T-helper 22 cell (primary cell): ENCODE results near the gene ACER2.
"Not testable (repeated sequence)": the region's sequence is repeated elsewhere in the genome, so short reads cannot be mapped to it uniquely, and the experiment has no call there.

Experiments used
- DNase-seq: peaks from one replicate; pipeline ENCODE4 v3.0.0-alpha.2; 2020; ENCODE audit warnings: low read depth

The ACER2 gene

DNA sequence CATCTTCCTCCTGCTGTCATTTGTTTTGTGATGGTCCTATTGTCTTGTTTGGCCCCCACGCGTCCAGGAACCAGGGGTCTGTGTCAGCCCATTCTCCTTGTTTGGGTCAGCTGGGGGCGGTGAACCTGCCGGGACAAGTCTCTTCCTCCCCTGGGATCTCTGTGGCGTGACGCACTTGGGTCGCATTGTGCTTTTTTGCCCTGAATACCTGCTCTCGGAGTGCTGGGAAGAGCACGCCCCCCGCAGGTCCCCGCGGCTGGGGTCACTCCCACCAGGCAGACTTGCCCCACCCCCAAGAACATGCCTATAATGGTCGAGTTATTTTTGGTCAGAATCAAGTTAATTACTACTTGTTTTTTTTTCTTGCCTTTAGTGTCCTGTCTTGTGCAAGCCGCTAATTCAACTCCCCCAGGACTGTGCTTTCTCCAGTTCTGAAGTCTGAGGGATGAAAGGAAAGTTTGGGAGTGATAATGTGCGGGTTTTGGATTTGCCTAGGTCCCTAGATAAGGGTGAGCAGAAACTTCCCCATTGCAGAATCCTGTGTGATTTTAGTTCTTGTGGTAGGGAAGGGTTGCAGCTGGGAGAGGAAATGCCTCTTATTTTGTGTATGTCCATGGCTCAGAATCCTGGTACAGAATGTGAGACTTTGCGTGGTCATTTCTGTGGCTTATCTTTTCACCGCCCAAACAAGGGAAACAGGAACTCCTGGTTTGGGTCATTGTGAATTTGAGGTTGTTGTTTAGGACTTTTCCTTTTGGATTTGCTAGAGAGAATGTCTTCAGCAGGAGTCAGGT lies 789 bp downstream of the ACER2 start:
- DNase-seq: no peak

DNA sequence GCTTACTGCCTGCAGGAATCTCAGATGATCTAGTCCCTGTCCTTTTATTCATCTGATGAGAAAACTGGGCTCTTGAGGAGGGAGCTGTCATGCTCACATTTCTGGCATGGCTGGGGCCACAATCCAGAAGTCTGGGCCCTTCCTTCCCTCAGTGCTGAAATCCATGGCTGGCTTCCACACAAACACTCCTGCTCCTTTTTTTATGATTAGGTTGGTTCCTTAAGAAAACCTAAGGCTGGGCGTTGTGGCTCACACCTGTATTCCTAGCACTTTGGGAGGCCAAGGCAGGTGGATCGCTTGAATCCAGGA lies 1.3 kb downstream of the ACER2 start:
- no peak for DNase-seq

DNA sequence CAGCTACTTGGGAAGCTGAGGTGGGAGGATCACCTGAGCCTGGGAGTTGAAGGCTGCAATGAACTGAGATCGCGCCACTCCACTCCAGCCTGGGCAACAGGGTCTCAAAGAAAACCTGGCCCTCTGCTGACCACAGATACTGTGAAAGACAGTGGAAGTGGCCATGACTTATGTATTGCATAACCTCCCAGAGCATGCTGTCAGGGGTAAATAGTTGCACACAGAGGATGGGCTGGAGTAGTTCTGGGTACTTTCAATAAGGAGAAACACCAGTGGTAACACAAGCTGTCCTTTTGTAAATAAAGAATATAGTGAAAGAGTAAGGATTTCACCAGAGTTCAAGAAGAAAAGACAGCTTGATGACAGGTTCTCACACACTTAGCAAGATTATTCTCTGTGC lies 1.8 kb downstream of the ACER2 start:
- DNase-seq: no peak

DNA sequence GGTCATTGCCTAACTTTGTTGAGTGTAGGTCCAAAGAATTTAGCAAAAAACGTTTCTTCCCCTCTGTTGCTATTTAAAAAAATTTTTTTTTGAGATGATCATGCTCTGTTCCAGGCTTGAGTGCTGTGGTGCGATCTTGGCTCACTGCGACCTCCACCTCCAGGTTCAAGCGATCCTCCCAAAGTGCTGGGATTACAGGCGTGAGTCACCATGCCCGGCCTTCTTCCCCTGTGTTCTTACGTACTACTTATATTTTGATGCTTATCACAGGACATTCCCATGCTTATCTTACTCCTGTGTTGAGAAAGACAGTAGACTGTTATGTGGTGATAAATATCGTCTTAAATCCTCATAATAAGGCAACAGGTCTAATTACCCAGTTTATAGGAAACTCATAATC lies 2.5 kb downstream of the ACER2 start:
- DNase-seq: no peak

DNA sequence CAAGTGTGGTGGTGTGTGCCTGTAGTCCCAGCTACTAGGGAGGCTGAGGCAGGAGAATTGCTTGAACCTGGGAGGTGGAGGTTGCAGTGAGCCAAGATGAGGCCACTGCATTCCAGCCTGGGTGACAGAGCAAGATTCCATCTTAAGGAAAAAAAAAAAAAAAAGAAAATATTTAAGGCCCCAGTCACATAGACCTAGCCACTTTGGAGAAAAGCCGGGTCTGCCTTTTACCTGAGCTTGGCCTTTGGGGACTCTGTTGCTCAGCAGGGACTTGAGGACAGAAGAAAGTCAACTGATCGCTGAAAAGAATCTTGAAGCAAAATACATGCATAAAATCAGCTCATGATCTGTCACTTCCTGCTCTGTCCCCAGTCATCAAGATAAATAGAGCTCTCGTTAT lies 4.6 kb downstream of the ACER2 start:
- not testable (repeated sequence) for DNase-seq

DNA sequence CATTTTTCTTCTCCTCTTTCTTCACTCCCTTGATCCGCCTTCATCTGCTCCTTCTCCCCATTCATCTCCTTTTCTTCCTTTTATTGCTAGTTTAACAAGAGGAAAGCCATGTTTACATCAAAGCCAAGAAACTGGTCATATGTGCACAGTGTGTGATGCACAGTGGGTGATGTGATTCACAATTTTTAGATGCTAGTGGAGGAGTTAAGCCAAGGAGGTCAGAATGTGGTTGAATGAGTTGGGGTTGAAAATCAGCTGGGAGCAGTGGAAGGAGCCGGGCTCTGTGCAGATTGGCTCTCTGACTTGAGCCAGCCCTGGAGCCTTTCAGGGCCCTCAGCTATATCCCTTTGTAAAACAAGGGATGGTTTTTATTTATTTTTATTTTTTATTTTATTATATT lies 7.3 kb downstream of the ACER2 start:
- DNase-seq: no peak

DNA sequence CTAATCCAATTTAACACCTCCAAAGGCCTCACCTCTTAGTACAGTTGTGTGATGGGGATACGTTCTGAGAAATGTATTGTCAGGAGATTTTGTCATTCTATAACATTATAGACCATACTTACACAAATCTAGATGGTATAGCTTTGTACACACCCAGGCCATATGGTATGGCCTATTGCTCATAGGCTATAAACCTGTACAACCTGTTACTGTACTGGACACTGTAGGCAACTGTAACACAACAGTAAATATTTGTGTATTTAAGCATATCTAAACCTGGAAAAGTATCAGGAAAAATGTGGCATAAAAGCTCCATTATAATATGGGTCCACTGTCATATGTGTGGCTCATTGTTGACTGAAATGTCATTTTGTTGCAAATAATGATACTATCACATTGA lies 12.1 kb downstream of the ACER2 start:
- DNase-seq: no peak

DNA sequence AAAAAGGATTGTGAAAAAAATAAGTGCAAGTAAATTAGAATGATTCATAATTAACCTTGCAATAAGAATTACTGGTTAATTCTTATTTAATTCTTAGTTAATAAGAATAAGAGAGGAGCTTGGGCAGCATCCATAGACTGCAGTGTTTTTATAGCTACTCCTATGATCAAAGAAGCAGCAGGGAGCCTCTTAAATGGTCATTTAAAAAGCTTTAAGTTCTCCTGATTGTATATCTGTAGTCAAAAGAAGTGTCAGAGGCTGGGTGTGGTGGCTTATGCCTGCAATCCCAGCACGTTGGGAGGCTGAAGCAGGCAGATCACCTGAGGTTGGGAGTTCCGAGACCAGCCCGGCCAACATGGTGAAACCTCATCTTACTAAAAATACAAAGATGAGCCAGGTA lies 14.4 kb downstream of the ACER2 start:
- no peak for DNase-seq

DNA sequence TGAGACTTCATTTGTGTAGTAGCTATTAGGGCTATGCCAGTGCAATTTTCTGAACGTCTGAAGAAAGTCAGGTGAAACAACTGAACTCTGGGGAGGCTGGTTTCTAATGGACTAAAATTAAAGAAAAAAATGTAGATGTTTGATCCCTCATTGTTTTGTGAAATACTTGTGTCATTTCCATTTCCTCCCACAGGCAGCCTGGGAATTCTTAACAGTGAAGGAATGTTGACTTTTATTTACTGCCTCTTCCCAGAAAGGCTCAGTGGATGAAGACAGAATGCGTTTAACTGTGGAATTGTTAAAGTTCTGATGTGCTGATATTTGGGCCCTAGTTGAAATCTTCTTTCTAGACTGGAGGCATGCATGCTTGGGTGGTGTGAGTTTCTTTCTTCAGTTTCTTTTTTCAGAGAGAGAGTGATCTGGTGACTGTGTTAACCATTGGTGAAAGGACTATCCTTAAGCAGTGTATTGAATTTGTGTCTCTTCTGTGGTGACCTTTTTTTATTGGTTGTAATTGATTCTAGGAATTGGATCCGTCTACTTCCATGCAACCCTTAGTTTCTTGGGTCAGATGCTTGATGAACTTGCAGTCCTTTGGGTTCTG lies 15.5 kb downstream of the ACER2 start:
- DNase-seq: no peak

DNA sequence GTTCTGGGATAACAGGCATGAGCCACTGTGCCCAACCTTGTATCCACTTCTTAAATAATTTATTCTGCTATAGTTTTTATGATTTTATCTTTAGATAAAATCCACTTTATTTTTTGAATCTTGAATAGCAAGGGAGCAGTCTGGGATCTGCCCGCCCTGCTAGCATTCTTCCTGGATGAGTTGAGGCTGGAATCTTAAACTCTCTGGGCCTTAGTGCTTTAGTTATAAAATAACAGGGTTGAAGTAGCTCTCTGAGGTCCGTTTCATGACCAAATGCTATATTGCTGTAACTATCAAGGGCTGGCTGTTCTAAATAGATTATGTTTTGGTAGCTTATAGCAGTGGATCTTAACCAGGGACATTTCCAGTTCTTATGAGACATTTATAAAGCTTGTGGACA lies 20.8 kb downstream of the ACER2 start:
- DNase-seq: no peak

DNA sequence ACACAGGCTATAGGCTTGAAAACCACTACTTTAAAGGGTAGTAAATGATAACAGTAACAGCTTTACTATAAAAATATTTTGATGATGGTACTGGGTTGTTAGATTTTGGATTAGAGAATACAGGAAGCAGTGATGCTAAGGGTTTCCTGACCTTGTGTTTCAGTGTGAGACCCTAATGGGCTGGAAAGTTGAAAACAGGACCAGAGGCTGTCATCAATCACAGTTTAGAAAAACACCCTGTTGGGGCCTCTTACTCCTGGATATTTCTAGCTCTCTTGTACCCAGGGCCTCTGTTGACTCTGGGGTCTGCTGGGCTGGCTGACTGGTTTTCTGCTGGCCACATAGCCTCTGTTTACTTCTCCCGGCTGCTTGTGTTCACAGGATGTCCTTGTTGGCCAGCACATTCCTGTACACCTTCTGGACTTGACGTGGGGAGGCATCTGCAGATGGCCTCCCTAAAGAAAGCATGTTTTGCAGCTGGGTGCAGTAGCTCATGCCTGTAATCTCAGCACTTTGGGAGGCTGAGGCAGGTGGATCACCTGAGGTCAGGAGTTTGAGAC lies 21.5 kb downstream of the ACER2 start:
- DNase-seq: no peak

DNA sequence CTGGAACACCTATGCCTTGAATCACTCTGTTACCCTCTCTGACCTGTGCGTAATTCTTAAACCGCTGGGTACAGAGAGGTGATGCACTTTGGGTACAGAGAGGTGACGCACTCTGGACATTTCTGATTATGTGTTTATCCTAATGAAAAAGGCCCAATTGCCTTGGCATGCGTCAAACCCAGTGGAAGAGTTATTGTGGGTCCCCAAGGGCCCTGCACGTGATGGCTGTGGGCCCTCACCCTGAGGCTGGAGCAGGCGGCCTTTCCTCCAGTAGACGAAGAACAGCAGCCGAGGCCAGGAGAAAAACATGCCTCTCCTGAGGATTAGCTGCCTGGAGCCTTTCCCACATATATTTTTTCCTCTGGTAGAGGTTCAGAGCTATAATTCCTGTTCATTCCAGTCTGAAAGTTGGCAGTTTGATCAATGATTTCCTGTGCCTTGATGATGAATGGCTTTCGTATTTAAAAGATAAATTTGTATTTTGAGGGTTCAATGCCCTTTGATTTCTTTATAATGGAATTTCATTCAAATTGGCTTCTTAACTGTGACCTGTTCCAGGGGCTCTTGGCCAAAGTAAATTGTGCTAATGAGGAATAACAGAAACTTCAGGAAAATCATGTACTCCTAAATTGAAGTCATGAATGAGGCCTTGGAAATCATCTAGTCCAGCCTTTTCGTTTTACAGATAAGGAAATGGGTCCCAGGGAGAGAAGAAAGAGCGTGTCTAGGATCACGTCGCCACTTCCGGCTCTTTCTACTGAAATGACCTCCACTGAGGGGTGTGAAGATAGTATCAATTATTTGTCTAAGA lies 22.8 kb downstream of the ACER2 start:
- DNase-seq: no peak

DNA sequence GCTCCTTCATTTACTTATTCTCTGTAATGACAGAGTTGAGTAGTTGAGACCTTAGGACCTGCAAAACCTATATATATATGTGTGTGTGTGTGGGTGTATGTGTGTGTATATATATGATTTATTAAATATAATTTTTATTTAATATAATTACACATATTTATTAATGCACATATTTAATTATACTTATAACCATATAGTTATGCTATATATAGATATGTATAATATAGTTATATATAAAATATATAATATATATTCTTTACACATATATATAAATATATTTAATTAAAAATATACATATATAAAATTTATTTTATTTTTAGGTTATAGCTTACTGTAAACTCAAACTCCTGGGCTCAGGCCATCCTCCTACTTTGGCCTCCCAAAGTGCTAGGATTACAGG lies 23.7 kb downstream of the ACER2 start:
- no peak for DNase-seq

DNA sequence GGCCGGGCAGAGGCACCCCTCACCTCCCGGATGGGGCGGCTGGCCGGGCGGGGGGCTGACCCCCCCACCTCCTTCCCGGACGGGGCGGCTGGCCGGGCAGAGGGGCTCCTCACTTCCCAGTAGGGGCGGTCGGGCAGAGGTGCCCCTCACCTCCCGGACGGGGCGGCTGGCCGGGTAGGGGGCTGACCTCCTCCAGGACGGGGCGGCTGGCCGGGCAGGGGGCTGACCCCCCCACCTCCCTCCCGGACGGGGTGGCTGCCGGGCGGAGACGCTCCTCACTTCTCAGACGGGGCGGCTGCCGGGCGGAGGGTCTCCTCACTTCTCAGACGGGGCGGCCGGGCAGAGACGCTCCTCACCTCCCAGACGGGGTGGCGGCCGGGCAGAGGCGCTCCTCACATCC lies 24.9 kb downstream of the ACER2 start:
- DNase-seq: not testable (repeated sequence)

DNA sequence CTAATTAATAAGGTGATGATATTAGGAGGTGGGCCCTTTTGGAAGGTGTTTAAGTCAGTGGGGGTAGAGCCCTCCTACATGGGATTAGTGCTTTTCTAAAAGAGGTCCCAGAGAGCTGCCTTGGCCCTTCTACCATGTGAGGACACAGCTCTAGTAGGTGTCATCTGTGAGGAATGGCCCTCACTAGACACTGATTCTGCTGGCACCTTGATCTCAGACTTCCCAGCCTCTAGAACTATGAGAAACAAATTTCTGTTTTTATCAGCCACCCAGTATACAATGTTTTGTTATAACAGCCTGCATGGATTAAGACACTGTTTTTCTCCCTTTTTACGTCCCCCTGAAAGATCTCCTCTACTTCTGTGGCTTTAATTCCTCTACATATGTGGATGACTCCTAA lies 31.6 kb downstream of the ACER2 start:
- DNase-seq: no peak

DNA sequence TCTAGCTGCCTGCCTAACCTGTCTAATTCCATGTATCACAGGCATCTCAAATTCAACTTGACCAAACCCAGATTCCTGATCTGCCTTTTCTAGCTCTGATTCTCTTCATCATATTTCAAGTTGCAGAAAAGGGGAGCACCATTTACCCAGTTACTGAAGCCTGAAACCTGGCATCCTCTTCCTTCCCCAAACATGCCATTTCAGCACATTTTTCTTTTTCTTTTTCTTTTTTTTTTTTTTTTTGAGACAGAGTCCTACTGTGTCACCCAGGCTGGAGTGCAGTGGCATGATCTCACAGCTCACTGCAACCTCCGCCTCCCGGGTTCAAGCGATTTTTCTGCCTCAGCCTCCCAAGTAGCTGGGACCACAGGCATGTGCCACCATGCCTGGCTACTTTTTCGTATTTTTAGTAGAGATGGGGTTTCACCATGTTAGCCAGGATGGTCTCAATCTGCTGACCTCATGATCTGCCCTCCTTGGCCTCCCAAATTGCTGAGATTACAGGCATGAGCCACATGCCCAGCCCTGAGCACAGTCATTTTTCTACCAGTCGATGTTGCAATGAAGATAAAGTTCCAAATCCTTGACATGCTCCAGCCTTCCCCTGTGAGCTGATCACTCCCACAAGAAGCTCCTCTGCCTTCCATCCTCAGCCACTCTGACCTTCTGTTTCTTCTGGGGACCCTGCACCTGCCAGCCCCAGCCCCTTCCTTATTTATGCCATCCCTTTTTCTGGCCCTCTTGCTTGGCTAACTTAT lies 32.2 kb downstream of the ACER2 start:
- no peak for DNase-seq

DNA sequence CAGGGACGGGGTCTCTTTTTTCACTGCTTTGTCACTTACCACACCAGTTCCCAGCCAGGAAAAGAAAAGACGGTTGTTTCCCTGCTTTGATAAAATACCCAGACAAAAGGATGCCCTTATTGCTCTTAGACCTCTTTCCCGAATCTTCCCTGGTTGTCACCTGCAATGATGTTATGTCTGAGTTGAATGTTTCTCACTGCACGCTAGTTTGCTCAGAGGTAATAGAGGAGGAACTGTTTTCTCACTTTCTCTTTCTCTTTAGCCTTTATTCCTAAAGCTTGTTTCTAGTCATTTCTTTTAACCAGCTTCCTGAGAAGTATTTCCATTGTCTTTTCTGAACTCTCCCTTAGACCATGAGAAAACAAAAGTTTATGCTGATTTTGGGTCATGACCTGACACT lies 32.9 kb downstream of the ACER2 start:
- no peak for DNase-seq

DNA sequence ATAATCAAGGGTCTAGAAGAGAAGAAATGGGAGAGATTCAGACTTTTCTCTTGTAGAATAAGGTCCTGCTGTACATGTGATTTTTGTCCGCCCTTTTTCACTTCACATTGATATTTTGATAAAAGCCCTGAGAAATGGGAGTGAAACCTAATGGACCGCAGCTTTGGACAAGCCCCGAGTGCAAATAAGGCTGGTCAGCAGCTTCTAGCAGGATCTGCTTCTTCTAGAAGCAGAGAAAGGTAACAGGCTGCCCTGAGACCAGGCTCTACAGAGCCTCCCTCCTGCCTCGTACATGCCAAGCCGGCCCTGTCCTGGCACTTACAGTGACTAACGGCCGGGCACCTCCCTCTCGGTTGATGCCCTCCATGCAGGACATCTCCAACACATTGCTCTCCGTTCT lies 33.4 kb downstream of the ACER2 start:
- no peak for DNase-seq

DNA sequence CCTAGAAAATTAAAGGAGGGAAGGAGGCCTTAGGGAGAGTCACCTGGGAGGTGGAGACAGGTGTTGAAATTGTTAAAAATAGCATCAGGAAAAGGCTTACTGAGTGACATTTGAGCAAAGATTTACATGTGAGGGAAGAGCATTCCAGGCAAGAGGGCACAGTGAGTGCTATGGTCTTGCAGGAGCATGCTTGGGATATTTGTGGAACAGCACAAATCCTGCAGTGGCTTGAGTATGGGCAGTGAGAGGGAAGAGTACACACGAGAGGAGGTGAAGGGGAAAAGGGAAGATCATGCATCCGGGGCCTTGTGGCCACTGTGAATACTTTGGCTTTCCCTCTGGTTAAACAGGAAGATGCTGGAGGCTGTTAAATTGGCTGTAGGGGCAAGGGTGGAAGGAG lies 36.6 kb downstream of the ACER2 start:
- DNase-seq: no peak

DNA sequence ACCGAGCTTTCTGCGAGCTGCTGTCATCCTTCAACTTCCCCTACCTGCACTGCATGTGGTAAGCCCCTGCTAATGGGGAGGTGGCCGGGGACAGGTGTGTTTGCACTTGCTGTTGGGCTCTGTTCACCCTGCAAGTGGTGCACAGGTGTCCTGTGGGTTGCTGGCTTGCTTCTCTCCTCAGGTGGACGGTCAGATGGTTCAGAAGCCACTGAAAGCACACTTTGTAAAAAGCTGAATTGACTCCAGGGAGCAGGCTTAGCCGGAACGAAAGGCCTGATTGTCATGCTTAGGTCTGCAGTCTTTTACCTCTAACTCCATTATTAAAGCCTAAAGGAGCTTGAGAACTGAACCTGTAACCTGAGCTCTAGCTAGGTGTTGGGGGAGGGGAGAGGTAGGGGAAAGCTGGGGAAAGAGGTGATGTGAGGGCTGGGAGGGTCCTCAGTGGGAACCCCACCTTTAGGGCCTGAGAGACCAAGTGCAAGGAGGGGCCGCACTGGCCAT lies 37.6 kb downstream of the ACER2 start:
- no peak for DNase-seq

DNA sequence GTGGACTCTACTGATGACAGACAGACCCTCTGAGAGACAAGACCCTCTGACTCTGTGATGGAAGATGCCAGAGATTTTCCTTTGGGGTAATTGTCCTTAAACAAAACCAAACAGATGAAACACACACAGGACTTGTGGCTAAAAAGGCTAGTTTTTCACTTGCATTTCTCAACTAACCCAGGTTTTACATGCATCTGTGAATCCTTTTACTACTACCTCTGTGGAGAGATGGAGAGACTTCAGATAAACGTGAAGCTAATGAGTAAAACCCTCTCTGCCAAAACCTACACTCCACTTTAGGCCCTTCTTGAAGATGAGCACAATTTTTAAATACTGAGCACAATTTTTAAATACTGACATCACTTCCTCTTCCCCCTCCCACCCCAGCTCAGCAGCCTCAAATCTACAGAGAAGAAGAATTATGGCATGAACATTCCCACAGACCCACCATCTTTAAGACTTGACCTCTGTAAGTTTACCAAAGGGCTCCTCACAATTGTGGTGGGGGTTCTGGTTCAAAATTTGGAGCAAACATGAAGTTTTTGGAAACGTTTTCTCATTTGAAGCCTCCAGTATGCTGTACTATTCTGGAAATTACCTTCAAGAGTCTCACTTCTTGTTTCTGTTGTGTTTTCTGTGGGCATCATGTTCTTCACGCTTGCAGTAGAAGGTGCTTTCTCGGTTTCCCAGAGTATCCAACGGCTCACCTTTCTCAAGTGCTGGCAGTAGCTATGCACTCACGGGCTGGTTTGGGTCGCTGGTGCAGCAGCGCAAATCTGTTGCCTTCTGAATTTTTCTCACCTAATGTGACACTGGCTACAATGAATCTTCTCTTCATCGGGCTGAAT lies 42.7 kb downstream of the ACER2 start:
- no peak for DNase-seq
